Suppressor macrophage treated with lipopolysaccharide for 4 hours (primary cell): ENCODE measurements around the gene SLC51B.

Experiments
- DNase-seq: peaks from one replicate; pipeline ENCODE4 v3.0.0-alpha.2; 2020

SLC51B gene

GRCh38 chr15:65101891-65102708 is 56.9 kb downstream of the SLC51B start:
- no peak for DNase-seq

- DNase-seq: no peak
Observed at GRCh38 chr15:65102912-65103311, 57.7 kb downstream of the SLC51B start.
